ENCODE results near the gene MYL7. TPM values are rescaled to one million over a fixed set of nuclear protein-coding genes. Genes with fewer than 3 reads are reported as not detected.
"Not testable (repeated sequence)": the region's sequence is repeated elsewhere in the genome, so short reads cannot be mapped to it uniquely, and the experiment has no call there.

Gene MYL7
- total RNA-seq, 1 experiment from 2014 or later, result 5.7 TPM

- Histone ChIP-seq H3K79me1 (ENCODE audit: insufficient read depth, low read depth, low read length, poor library complexity, severe bottlenecking) (peaks cover 2% of the 10 kb centered on the region), H3K9me3 (ENCODE audit: control insufficient read depth, low read depth, low read length) (no peaks in the 10 kb centered on the region), H4K8ac (replicated peaks; ENCODE audit: insufficient read length, low read depth, low read length) (no peak overlapping the region), H3K23ac (ENCODE audit: insufficient read length, low read depth, low read length) (no peak overlapping the region), H3K4me2 (ENCODE audit: insufficient read depth, insufficient read length, low read length) (no peak overlapping the region), H2BK12ac (ENCODE audit: insufficient read length, low read depth, low read length) (no peak overlapping the region), H4K91ac (ENCODE audit: insufficient read length, low read depth, low read length) (no peak overlapping the region), H4K5ac (ENCODE audit: insufficient read length, low read depth, low read length) (no peak overlapping the region), H2BK120ac (ENCODE audit: low read depth, low read length, poor library complexity, severe bottlenecking) (no peak overlapping the region), H3T11ph (ENCODE audit: low read length) (no peak overlapping the region), H3K18ac (ENCODE audit: insufficient read length, low read depth, low read length) (no peak overlapping the region), H2AK5ac (ENCODE audit: insufficient read length, low read length) (no peak overlapping the region), H3K9ac (ENCODE audit: extremely low read depth, insufficient read length, low read length) (no peak overlapping the region), H3K27ac (ENCODE audit: insufficient read length, low read depth, low read length) (no peak overlapping the region), H2AFZ (ENCODE audit: low read length) (no peak overlapping the region), H2BK5ac (ENCODE audit: insufficient read length, low read length) (no peak overlapping the region), H2BK20ac (ENCODE audit: low read depth, low read length, poor library complexity, severe bottlenecking) (no peak overlapping the region), H3K4me1 (ENCODE audit: insufficient read depth, low read length) (no peaks in the 10 kb centered on the region), H3K4ac (ENCODE audit: low read depth, low read length) (no peak overlapping the region), H3K27me3 (ENCODE audit: insufficient read depth, low read length) (no peaks in the 10 kb centered on the region; the same call in 1 of the 2 replicates), H3K14ac (ENCODE audit: insufficient read depth, low read length) (no peak overlapping the region), H3K23me2 (ENCODE audit: insufficient read length, low read depth, low read length, poor library complexity, severe bottlenecking) (peaks cover 11% of the 10 kb centered on the region), H2BK15ac (ENCODE audit: low read depth, low read length) (no peak overlapping the region), H3K79me2 (ENCODE audit: insufficient read depth, low read length) (no peaks in the 10 kb centered on the region; the same call in 1 of the 2 replicates), H4K20me1 (ENCODE audit: control insufficient read depth, insufficient read depth, insufficient read length) (no peaks in the 10 kb centered on the region), H3K56ac (ENCODE audit: insufficient read length, low read depth, low read length) (no peak overlapping the region)
- no peak for TF ChIP-seq CTCF (conservative IDR thresholded peaks at IDR 0.05)
- Mint-ChIP-seq H3K4me1 (peaks cover 8 to 20% of the 10 kb centered on the region in 2 experiments), H3K27me3 (ENCODE audit: low read depth) (peaks cover 62% of the 10 kb centered on the region), H3K4me3 (no peak overlapping the region), H3K9me3 (peaks cover 8 to 9% of the 10 kb centered on the region in 2 experiments), H3K27ac (no peak overlapping the region), H3K36me3 (ENCODE audit: insufficient read depth in 1 of 3, low read depth in 3 of 3) (peaks cover 0 to 5% (median 0%) of the 10 kb centered on the region in 3 experiments; a peak in 3 of 7 replicates)
- no peak for DNase-seq
These were observed 14.0 kb downstream of the MYL7 start for GRCh38 chr7:44127161-44127560.

GRCh38 chr7:44126574-44126973, 14.6 kb downstream of the MYL7 start:
- H3K79me1 ChIP-seq (ENCODE audit: insufficient read depth, low read depth, low read length, poor library complexity, severe bottlenecking); H2AFZ ChIP-seq (ENCODE audit: low read length); H3K23ac ChIP-seq (ENCODE audit: insufficient read length, low read depth, low read length); H3K4me3 Mint-ChIP-seq; H2BK15ac ChIP-seq (ENCODE audit: low read depth, low read length); H3K4me2 ChIP-seq (ENCODE audit: insufficient read depth, insufficient read length, low read length); H3K9ac ChIP-seq (ENCODE audit: extremely low read depth, insufficient read length, low read length); H2AK5ac ChIP-seq (ENCODE audit: insufficient read length, low read length); H2BK12ac ChIP-seq (ENCODE audit: insufficient read length, low read depth, low read length); DNase-seq; H3K27me3 ChIP-seq (ENCODE audit: insufficient read depth, low read length); H3K27ac Mint-ChIP-seq; H2BK20ac ChIP-seq (ENCODE audit: low read depth, low read length, poor library complexity, severe bottlenecking); H2BK120ac ChIP-seq (ENCODE audit: low read depth, low read length, poor library complexity, severe bottlenecking); H3K4me1 ChIP-seq (ENCODE audit: insufficient read depth, low read length); H2BK5ac ChIP-seq (ENCODE audit: insufficient read length, low read length); H3K9me3 Mint-ChIP-seq; H3K27ac ChIP-seq (ENCODE audit: insufficient read length, low read depth, low read length); H3K9me3 ChIP-seq (ENCODE audit: control insufficient read depth, low read depth, low read length); H4K91ac ChIP-seq (ENCODE audit: insufficient read length, low read depth, low read length); H4K5ac ChIP-seq (ENCODE audit: insufficient read length, low read depth, low read length); H3K14ac ChIP-seq (ENCODE audit: insufficient read depth, low read length); H3K79me2 ChIP-seq (ENCODE audit: insufficient read depth, low read length); H4K8ac ChIP-seq (replicated peaks; ENCODE audit: insufficient read length, low read depth, low read length); H3T11ph ChIP-seq (ENCODE audit: low read length); H4K20me1 ChIP-seq (ENCODE audit: control insufficient read depth, insufficient read depth, insufficient read length); H3K18ac ChIP-seq (ENCODE audit: insufficient read length, low read depth, low read length); H3K56ac ChIP-seq (ENCODE audit: insufficient read length, low read depth, low read length); H3K4ac ChIP-seq (ENCODE audit: low read depth, low read length): not testable (repeated sequence)
- peaks cover 10 to 17% of the 10 kb centered on the region in 2 experiments for H3K4me1 Mint-ChIP-seq
- peaks cover 57% of the 10 kb centered on the region for H3K27me3 Mint-ChIP-seq (ENCODE audit: low read depth)
- peaks cover 11% of the 10 kb centered on the region for H3K23me2 ChIP-seq (ENCODE audit: insufficient read length, low read depth, low read length, poor library complexity, severe bottlenecking)
- no CpG with 5 or more reads among the region's 4 CpGs for WGBS (ENCODE audit: extremely low coverage, insufficient read length, low lambda C conversion rate)
- peaks cover 0 to 11% (median 2%) of the 10 kb centered on the region in 3 experiments; a peak in 5 of 7 replicates for H3K36me3 Mint-ChIP-seq (ENCODE audit: insufficient read depth in 1 of 3, low read depth in 3 of 3)

All from H9 (cell line).